Measurements from ENCODE around the gene AR. TPM values are rescaled to one million over a fixed set of nuclear protein-coding genes. Genes with fewer than 3 reads are reported as not detected.

Gene AR
- total RNA-seq, 1 experiment from 2014 or later, result 0.86 TPM

- H3K9me3 ChIP-seq, result no peaks in the 10 kb centered on the region
- Mint-ChIP-seq H3K36me3 (ENCODE audit: insufficient read depth, unreplicated experiment) (peaks cover 4% of the 10 kb centered on the region), H3K4me1 (ENCODE audit: low read depth, unreplicated experiment) (no peaks in the 10 kb centered on the region), H3K27ac (ENCODE audit: unreplicated experiment) (no peak overlapping the region), H3K27me3 (ENCODE audit: insufficient read depth, unreplicated experiment) (no peaks in the 10 kb centered on the region), H3K9me3 (ENCODE audit: unreplicated experiment) (no peaks in the 10 kb centered on the region), H3K4me3 (ENCODE audit: unreplicated experiment) (no peak overlapping the region)
- no peaks in the 10 kb centered on the region for H3K27me3 ChIP-seq (replicated peaks; ENCODE audit: control insufficient read depth, insufficient read depth, low read length)
- no peaks in the 10 kb centered on the region for H3K36me3 ChIP-seq (ENCODE audit: control insufficient read depth, insufficient read depth, low read length)
- no peak overlapping the region for H3K4me3 ChIP-seq (ENCODE audit: low read depth, low read length)
- intact Hi-C loops (cut with micrococcal nuclease; ENCODE audit: unreplicated experiment), result no loop called here
- ChIA-PET CTCF (no interaction called here), POLR2A (no interaction called here)
- DNase-seq, result no peak
- H3K4me1 ChIP-seq, result no peaks in the 10 kb centered on the region
- no peak for TF ChIP-seq CTCF (IDR thresholded peaks at IDR 0.05; ENCODE audit: insufficient read depth in 1 of 2, low read depth in 1 of 2, low read length in 1 of 2, severe bottlenecking in 1 of 2, unreplicated experiment in 1 of 2)
- BruUV-seq (replicated peaks), result no TSS peak
Observed at GRCh38 chrX:67727576-67727975, 183.8 kb downstream of the AR start.

GRCh38 chrX:67730296-67730695, 186.5 kb downstream of the AR start:
- H3K9me3 ChIP-seq, result no peaks in the 10 kb centered on the region
- no peak overlapping the region for H3K4me3 Mint-ChIP-seq (ENCODE audit: unreplicated experiment)

GRCh38 chrX:67731061-67731460, 187.2 kb downstream of the AR start:
- Mint-ChIP-seq H3K9me3 (ENCODE audit: unreplicated experiment) (no peaks in the 10 kb centered on the region), H3K27ac (ENCODE audit: unreplicated experiment) (no peak overlapping the region), H3K4me3 (ENCODE audit: unreplicated experiment) (no peak overlapping the region), H3K36me3 (ENCODE audit: insufficient read depth, unreplicated experiment) (no peaks in the 10 kb centered on the region), H3K27me3 (ENCODE audit: insufficient read depth, unreplicated experiment) (no peaks in the 10 kb centered on the region), H3K4me1 (ENCODE audit: low read depth, unreplicated experiment) (no peaks in the 10 kb centered on the region)
- H3K4me1 ChIP-seq, result no peaks in the 10 kb centered on the region
- ChIA-PET POLR2A (no interaction called here), CTCF (interaction anchor here (0.6 kb wide), 1 partner anchor 1599 kb away, joined by 3 read pairs; no protein-coding TSS in a partner anchor)
- TF ChIP-seq CTCF (IDR thresholded peaks at IDR 0.05; ENCODE audit: insufficient read depth in 1 of 2, low read depth in 1 of 2, low read length in 1 of 2, severe bottlenecking in 1 of 2, unreplicated experiment in 1 of 2), result no peak
- no peak overlapping the region for H3K4me3 ChIP-seq (ENCODE audit: low read depth, low read length)
- intact Hi-C loops (cut with micrococcal nuclease; ENCODE audit: unreplicated experiment), result no loop called here
- no peaks in the 10 kb centered on the region for H3K27me3 ChIP-seq (replicated peaks; ENCODE audit: control insufficient read depth, insufficient read depth, low read length)
- no peaks in the 10 kb centered on the region for H3K36me3 ChIP-seq (ENCODE audit: control insufficient read depth, insufficient read depth, low read length)
- H3K9me3 ChIP-seq, result no peaks in the 10 kb centered on the region
- BruUV-seq (replicated peaks), result no TSS peak
- DNase-seq, result no peak

More at GRCh38 chrX:67730296-67730695, 186.5 kb downstream of the AR start:
- Histone ChIP-seq H3K4me1 (no peaks in the 10 kb centered on the region), H3K4me3 (ENCODE audit: low read depth, low read length) (no peak overlapping the region), H3K27me3 (replicated peaks; ENCODE audit: control insufficient read depth, insufficient read depth, low read length) (no peaks in the 10 kb centered on the region), H3K36me3 (ENCODE audit: control insufficient read depth, insufficient read depth, low read length) (no peaks in the 10 kb centered on the region)
- Mint-ChIP-seq H3K4me1 (ENCODE audit: low read depth, unreplicated experiment) (no peaks in the 10 kb centered on the region), H3K27me3 (ENCODE audit: insufficient read depth, unreplicated experiment) (no peaks in the 10 kb centered on the region), H3K27ac (ENCODE audit: unreplicated experiment) (no peak overlapping the region), H3K9me3 (ENCODE audit: unreplicated experiment) (no peaks in the 10 kb centered on the region), H3K36me3 (ENCODE audit: insufficient read depth, unreplicated experiment) (no peaks in the 10 kb centered on the region)
- TF ChIP-seq CTCF (IDR thresholded peaks at IDR 0.05; ENCODE audit: insufficient read depth in 1 of 2, low read depth in 1 of 2, low read length in 1 of 2, severe bottlenecking in 1 of 2, unreplicated experiment in 1 of 2), result no peak
- intact Hi-C loops (cut with micrococcal nuclease; ENCODE audit: unreplicated experiment), result no loop called here
- no TSS peak for BruUV-seq (replicated peaks)
- ChIA-PET POLR2A (no interaction called here), CTCF (interaction anchor here (0.6 kb wide), 1 partner anchor 1600 kb away, joined by 3 read pairs; no protein-coding TSS in a partner anchor)
- DNase-seq, result no peak
